B cell (primary cell): ENCODE results near the gene TCF7L1. TPM values are rescaled to one million over a fixed set of nuclear protein-coding genes. Genes with fewer than 3 reads are reported as not detected.
"Not testable (repeated sequence)": the region's sequence is repeated elsewhere in the genome, so short reads cannot be mapped to it uniquely, and the experiment has no call there.

Experiments
- ATAC-seq: fragments of 200-7000 bp; cut with Tn5 transposase; one replicate; pipeline ENCODE4 v1.10.0; 2021; ENCODE audit warnings: low read depth, mild to moderate bottlenecking, moderate number of reproducible peaks, moderate library complexity
- CTCF ChIA-PET: fragments of 350-600 bp; sonication (Branson Sonifier 250); formaldehyde crosslinking; loops from one replicate; lab custom pipeline; 2021; ENCODE audit warnings: antibody characterized with exemption, inconsistent platforms; lab: Charles Lee
- POLR2A ChIA-PET: fragments of 350-600 bp; sonication (Branson Sonifier 250); formaldehyde crosslinking; loops from one replicate; lab custom pipeline; 2021; ENCODE audit warnings: antibody characterized with exemption; lab: Charles Lee
- DNase-seq: peaks from one replicate; pipeline ENCODE4 v3.0.0; 2013
- H2AFZ ChIP-seq: 2 replicates; pipeline ENCODE4 v1.6.1; 2012; ENCODE audit warnings: mild to moderate bottlenecking, low read depth, low read length; ENCODE audit not compliant: insufficient read depth, poor library complexity, severe bottlenecking
- H3K27ac ChIP-seq, 2 donors: 1 replicate in 1 of 2; 2 replicates in 1 of 2; pipeline ENCODE4 v1.5.1; 2012 to 2013; ENCODE audit warnings: low read length in 2 of 2, mild to moderate bottlenecking in 2 of 2, moderate library complexity in 1 of 2
- H3K27me3 ChIP-seq, 4 experiments: fragments of 200-600 bp in 1 of 4; sonication (generic) in 1 of 4; replicated peaks in 1 of 4; 1 replicate in 2 of 4; 2 replicates in 2 of 4; pipeline versions ENCODE4 v1.6.1 to v1.7.0; 2013 to 2016; ENCODE audit warnings: low read length in 3 of 4, mild to moderate bottlenecking in 2 of 4, mixed read lengths in 1 of 4, moderate library complexity in 1 of 4; ENCODE audit not compliant: insufficient read depth in 4 of 4, control insufficient read depth in 3 of 4; ENCODE audit errors: control extremely low read depth in 1 of 4
- H3K36me3 ChIP-seq, 2 experiments: replicated peaks in 1 of 2; 1 replicate in 1 of 2; 2 replicates in 1 of 2; pipeline versions ENCODE4 v1.6.1 to v1.7.1; 2013; ENCODE audit warnings: low read length in 1 of 2; ENCODE audit not compliant: insufficient read depth in 2 of 2, control insufficient read depth in 1 of 2; ENCODE audit errors: control extremely low read depth in 1 of 2, extremely low read depth in 1 of 2
- H3K4me1 ChIP-seq, 2 donors: fragments of 200-600 bp in 1 of 2; sonication (generic) in 1 of 2; 1 replicate in 1 of 2; 2 replicates in 1 of 2; pipeline versions ENCODE4 v1.5.1 to v1.6.1; 2013 to 2017; ENCODE audit warnings: low read length in 2 of 2; ENCODE audit not compliant: control insufficient read depth in 2 of 2, insufficient read depth in 2 of 2
- H3K4me2 ChIP-seq: replicated peaks from 2 replicates; pipeline ENCODE3; 2012; ENCODE audit warnings: mild to moderate bottlenecking, low read depth, low read length; ENCODE audit not compliant: poor library complexity, severe bottlenecking
- H3K4me3 ChIP-seq, 5 experiments: fragments of 200-600 bp in 1 of 5; sonication (generic) in 1 of 5; 1 replicate in 3 of 5; 2 replicates in 2 of 5; pipeline versions ENCODE4 v1.5.1 to v1.7.0; 2011 to 2016; ENCODE audit warnings: low read length in 4 of 5, mild to moderate bottlenecking in 4 of 5, low read depth in 2 of 5, control low read depth in 1 of 5, moderate library complexity in 1 of 5; ENCODE audit not compliant: insufficient read depth in 1 of 5; ENCODE audit errors: control extremely low read depth in 1 of 5, extremely low read depth in 1 of 5
- H3K79me2 ChIP-seq: fragments of 200-600 bp; sonication (generic); one replicate; pipeline ENCODE4 v1.6.0; 2016; ENCODE audit warnings: low read length; ENCODE audit not compliant: control insufficient read depth, insufficient read depth
- H3K9ac ChIP-seq: fragments of 200-600 bp; sonication (generic); 2 replicates; pipeline ENCODE4 v1.6.1; 2017; ENCODE audit warnings: mild to moderate bottlenecking, low read length, moderate library complexity
- H3K9me3 ChIP-seq, 3 donors: one replicate each; pipeline versions ENCODE4 v1.6.1 to v1.7.1; 2013; ENCODE audit warnings: low read length in 2 of 3; ENCODE audit not compliant: control insufficient read depth in 2 of 3, insufficient read depth in 1 of 3; ENCODE audit errors: control extremely low read depth in 1 of 3
- H4K20me1 ChIP-seq: 2 replicates; pipeline ENCODE4 v1.6.0; 2012; ENCODE audit warnings: mild to moderate bottlenecking, low read length; ENCODE audit not compliant: insufficient read depth, control insufficient read depth, poor library complexity, severe bottlenecking
- H3K27ac Mint-ChIP-seq: one replicate; pipeline ENCODE4 v1.8.0; 2021; ENCODE audit warnings: mixed read lengths
- H3K27me3 Mint-ChIP-seq: one replicate; pipeline ENCODE4 v1.8.0; 2021; ENCODE audit warnings: mixed read lengths
- H3K4me1 Mint-ChIP-seq: one replicate; pipeline ENCODE4 v1.8.0; 2021; ENCODE audit warnings: mixed read lengths
- H3K4me3 Mint-ChIP-seq: one replicate; pipeline ENCODE4 v1.8.0; 2021; ENCODE audit warnings: mixed read lengths
- H3K9me3 Mint-ChIP-seq: one replicate; pipeline ENCODE4 v1.8.0; 2022; ENCODE audit warnings: mixed read lengths; ENCODE audit not compliant: insufficient read depth
- CTCF ChIP-seq: fragments of 200-600 bp; IDR thresholded peaks from one replicate; pipeline ENCODE4 v1.8.0; 2022; ENCODE audit warnings: antibody characterized with exemption, mild to moderate bottlenecking
- EZH2 ChIP-seq: IDR thresholded peaks from 2 replicates; pipeline ENCODE4 v1.6.1; 2012; ENCODE audit warnings: borderline replicate concordance, low read depth, mild to moderate bottlenecking, moderate library complexity, low read length; ENCODE audit not compliant: insufficient read depth, poor library complexity, severe bottlenecking
- WGBS: methylation state at CpG from one replicate; pipeline ENCODE4 v1.1.5; 2013; ENCODE audit warnings: missing lambda C conversion rate; ENCODE audit not compliant: insufficient coverage; 5-methylcytosine and 5-hydroxymethylcytosine counted together
- intact Hi-C: fragments of 100-400 bp; cut with micrococcal nuclease; formaldehyde crosslinking; loops from one replicate; pipeline ENCODE4 v1.10.0; 2022
- polyA plus RNA-seq: library from polyadenylated mRNA; depleted of rRNA; stranded (reverse); fragments of >200 nt; gene quantifications from 2 replicates; pipeline ENCODE4 v1.2.3, GENCODE V29; 2012
- total RNA-seq, 2 donors: library from RNA; stranded (reverse); fragments of 120-200 nt in 1 of 2; gene quantifications; 1 replicate in 1 of 2; 2 replicates in 1 of 2; pipeline versions ENCODE4 v1.2.3 to v1.2.4, GENCODE V29; 2013 to 2022

Gene TCF7L1
- total and polyA plus RNA-seq, 2 donors (not counting 1 experiment from before 2014, with no cell fraction given): 0.67 to 0.81 TPM

- Mint-ChIP-seq H3K9me3 (no peaks in the 10 kb centered on the region), H3K27me3 (peaks cover 34% of the 10 kb centered on the region), H3K27ac (no peak overlapping the region), H3K4me1 (no peaks in the 10 kb centered on the region), H3K4me3 (no peak overlapping the region)
- H3K4me3 ChIP-seq: no peak overlapping the region
- H3K4me1 ChIP-seq: no peaks in the 10 kb centered on the region
- TF ChIP-seq EZH2 (no peak), CTCF (no peak)
- no peaks in the 10 kb centered on the region for H3K79me2 ChIP-seq
- intact Hi-C loops: no loop called here
- ATAC-seq (no peak), DNase-seq (no peak)
- peaks cover 0 to 11% (median 0%) of the 10 kb centered on the region in 4 experiments for H3K27me3 ChIP-seq
- CTCF ChIA-PET: no interaction called here
- peaks cover 0 to 2% (median 0%) of the 10 kb centered on the region in 3 donors for H3K9me3 ChIP-seq
- POLR2A ChIA-PET: no interaction called here
- H3K36me3 ChIP-seq: no peaks in the 10 kb centered on the region
- H4K20me1 ChIP-seq: no peaks in the 10 kb centered on the region
- WGBS: 100% methylated on average over 1 of the region's 7 CpGs
- no peak overlapping the region for H3K27ac ChIP-seq
- no peak overlapping the region for H3K9ac ChIP-seq
- H3K4me2 ChIP-seq: no peak overlapping the region
- no peak overlapping the region for H2AFZ ChIP-seq
These were observed 77.3 kb downstream of the TCF7L1 start for GRCh38 chr2:85210511-85210910.

GRCh38 chr2:85211606-85212005, 78.4 kb downstream of the TCF7L1 start:
- H3K9me3 Mint-ChIP-seq, H3K79me2 ChIP-seq, H3K4me3 ChIP-seq, H2AFZ ChIP-seq, H3K4me2 ChIP-seq, H3K9ac ChIP-seq, ATAC-seq, intact Hi-C loops, H3K4me3 Mint-ChIP-seq, H3K9me3 ChIP-seq, H3K36me3 ChIP-seq, H3K27ac ChIP-seq, H3K4me1 Mint-ChIP-seq, DNase-seq, H3K27ac Mint-ChIP-seq, H3K4me1 ChIP-seq, H4K20me1 ChIP-seq: not testable (repeated sequence)
- 97% methylated on average over 8 of the region's 9 CpGs for WGBS
- H3K27me3 ChIP-seq: peaks cover 0 to 11% (median 2%) of the 10 kb centered on the region in 4 experiments
- POLR2A ChIA-PET: interaction anchor here (0.6 kb wide), 1 partner anchor 334 kb away, joined by 3 read pairs; no protein-coding TSS in a partner anchor
- peaks cover 38% of the 10 kb centered on the region for H3K27me3 Mint-ChIP-seq
- CTCF ChIA-PET: interaction anchor here (0.9 kb wide), 1 partner anchor 86 kb away, joined by 3 read pairs; no protein-coding TSS in a partner anchor
